Peyer's patch (tissue), 4 donors: ENCODE measurements around the gene TEKTIP1. TPM values are rescaled to one million over a fixed set of nuclear protein-coding genes. Genes with fewer than 3 reads are reported as not detected.

Experiments used
- DNase-seq, 3 donors: peaks; one replicate each; pipeline ENCODE4 v3.0.0-alpha.2; 2017 to 2019
- H3K27ac ChIP-seq, 4 donors: fragments of 200-600 bp; sonication (generic); one replicate each; pipeline ENCODE4 v1.5.1; 2016 to 2019
- H3K27me3 ChIP-seq, 2 donors: fragments of 200-600 bp; sonication (generic); one replicate each; pipeline ENCODE4 v1.5.1; 2019
- H3K36me3 ChIP-seq, 3 donors: fragments of 200-600 bp; sonication (generic); one replicate each; pipeline ENCODE4 v1.5.1; 2016 to 2019
- H3K4me1 ChIP-seq, 4 donors: fragments of 200-600 bp; sonication (generic); one replicate each; pipeline ENCODE4 v1.5.1; 2016 to 2019
- H3K4me3 ChIP-seq, 4 donors: fragments of 200-600 bp; sonication (generic); 1 replicate in 3 of 4; 2 replicates in 1 of 4; pipeline ENCODE4 v1.5.1; 2016 to 2019; ENCODE audit warnings: mild to moderate bottlenecking in 1 of 4
- H3K9me3 ChIP-seq, 4 donors: fragments of 200-600 bp; sonication (generic); one replicate each; pipeline ENCODE4 v1.5.1; 2016 to 2019; ENCODE audit warnings: mild to moderate bottlenecking in 1 of 4
- POLR2A ChIP-seq, 2 donors: fragments of 450-650 bp; IDR thresholded peaks; one replicate each; pipeline ENCODE4 v1.5.1; 2017; ENCODE audit warnings: antibody characterized with exemption in 2 of 2, mild to moderate bottlenecking in 2 of 2, moderate library complexity in 2 of 2
- total RNA-seq, 4 donors: library from RNA; depleted of rRNA; stranded (reverse); fragments of >200 nt; gene quantifications; one replicate each; pipeline ENCODE4 v1.1.0, GENCODE V29; 2016
- TF ChIP-seq, protein P1 (sequence below), 6 experiments: fragments of 450-650 bp in 4 of 6; fragments of 200-600 bp in 2 of 6; sonication (generic) in 1 of 6; IDR thresholded peaks; one replicate each; pipeline ENCODE4 v1.5.1; 2017 to 2019; ENCODE audit warnings: antibody characterized with exemption in 6 of 6, mild to moderate bottlenecking in 3 of 6, moderate library complexity in 1 of 6

The TEKTIP1 gene
- total RNA-seq, 4 donors from 2014 or later: 1.8 to 11.1 (median 2.4) TPM; not detected in 1

DNA sequence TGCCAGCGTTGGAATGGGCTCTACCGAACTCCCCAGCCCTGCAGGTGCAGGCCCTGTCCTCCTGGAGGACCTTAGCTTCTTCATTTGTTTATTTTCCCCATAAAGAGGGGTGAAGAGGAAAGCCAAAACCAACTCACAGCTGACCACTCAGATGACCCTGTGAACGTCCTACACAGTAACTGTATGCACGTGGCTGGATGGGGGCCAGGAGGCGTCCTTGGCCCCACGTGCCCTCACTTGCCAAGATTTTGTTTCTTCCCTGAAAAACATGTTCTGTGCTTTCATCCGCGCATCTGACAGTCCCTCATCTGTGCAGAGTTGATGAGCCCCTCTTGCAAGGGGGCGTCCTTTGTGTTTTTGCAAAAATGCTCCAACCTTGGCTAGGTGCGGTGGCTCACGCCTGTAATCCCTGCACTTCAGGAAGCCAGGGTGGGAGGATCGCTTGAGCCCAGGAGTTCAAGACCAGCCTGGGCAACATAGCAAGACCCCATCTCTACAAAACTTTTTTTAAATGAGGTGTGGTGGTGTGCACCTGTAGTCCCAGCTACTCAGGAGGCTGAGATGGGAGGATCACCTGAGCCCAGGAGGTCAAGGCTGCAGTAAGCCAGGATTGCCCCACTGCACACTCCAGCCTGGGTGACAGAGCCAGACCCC, 5.3 kb upstream of the TEKTIP1 start:
- TF ChIP-seq, protein P1, sequence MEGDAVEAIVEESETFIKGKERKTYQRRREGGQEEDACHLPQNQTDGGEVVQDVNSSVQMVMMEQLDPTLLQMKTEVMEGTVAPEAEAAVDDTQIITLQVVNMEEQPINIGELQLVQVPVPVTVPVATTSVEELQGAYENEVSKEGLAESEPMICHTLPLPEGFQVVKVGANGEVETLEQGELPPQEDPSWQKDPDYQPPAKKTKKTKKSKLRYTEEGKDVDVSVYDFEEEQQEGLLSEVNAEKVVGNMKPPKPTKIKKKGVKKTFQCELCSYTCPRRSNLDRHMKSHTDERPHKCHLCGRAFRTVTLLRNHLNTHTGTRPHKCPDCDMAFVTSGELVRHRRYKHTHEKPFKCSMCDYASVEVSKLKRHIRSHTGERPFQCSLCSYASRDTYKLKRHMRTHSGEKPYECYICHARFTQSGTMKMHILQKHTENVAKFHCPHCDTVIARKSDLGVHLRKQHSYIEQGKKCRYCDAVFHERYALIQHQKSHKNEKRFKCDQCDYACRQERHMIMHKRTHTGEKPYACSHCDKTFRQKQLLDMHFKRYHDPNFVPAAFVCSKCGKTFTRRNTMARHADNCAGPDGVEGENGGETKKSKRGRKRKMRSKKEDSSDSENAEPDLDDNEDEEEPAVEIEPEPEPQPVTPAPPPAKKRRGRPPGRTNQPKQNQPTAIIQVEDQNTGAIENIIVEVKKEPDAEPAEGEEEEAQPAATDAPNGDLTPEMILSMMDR (IDR thresholded peaks at IDR 0.05): no peak
- no peak for TF ChIP-seq POLR2A (IDR thresholded peaks at IDR 0.05)
- DNase-seq: no peak
- Histone ChIP-seq H3K4me1 (no peaks in the 10 kb centered on the region), H3K27me3 (no peaks in the 10 kb centered on the region), H3K4me3 (no peak overlapping the region), H3K9me3 (no peaks in the 10 kb centered on the region), H3K27ac (no peak overlapping the region), H3K36me3 (peaks cover 0 to 59% (median 0%) of the 10 kb centered on the region in 3 donors)

DNA sequence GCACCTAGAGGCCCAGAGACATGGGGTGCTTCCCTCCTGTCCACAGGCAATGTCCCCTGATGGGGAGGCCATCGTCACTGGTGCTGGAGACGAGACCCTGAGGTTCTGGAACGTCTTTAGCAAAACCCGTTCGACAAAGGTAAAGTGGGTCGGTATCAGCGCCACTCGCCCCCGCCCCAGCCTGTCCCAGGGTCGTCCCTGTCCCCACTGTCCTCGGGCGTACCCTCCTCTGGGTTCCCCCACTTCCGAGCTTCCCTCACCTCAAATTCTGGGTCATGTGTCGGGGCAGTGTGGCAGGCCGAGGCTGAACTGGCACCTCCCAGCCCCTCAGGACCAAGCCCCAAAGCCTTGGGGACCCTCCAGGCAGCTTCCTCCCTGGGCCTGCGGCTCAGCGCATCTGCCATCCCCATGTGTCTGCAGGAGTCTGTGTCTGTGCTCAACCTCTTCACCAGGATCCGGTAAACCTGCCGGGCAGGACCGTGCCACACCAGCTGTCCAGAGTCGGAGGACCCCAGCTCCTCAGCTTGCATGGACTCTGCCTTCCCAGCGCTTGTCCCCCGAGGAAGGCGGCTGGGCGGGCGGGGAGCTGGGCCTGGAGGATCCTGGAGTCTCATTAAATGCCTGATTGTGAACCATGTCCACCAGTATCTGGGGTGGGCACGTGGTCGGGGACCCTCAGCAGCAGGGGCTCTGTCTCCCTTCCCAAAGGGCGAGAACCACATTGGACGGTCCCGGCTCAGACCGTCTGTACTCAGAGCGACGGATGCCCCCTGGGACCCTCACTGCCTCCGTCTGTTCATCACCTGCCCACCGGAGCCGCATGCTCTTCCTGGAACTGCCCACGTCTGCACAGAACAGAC, 4.4 kb upstream of the TEKTIP1 start:
- no peak for DNase-seq
- no peak overlapping the region for H3K27ac ChIP-seq
- H3K4me3 ChIP-seq: no peak overlapping the region
- H3K36me3 ChIP-seq: peaks cover 0 to 59% (median 0%) of the 10 kb centered on the region in 3 donors
- no peaks in the 10 kb centered on the region for H3K27me3 ChIP-seq
- H3K9me3 ChIP-seq: no peaks in the 10 kb centered on the region
- no peak for TF ChIP-seq POLR2A (IDR thresholded peaks at IDR 0.05)
- TF ChIP-seq, protein P1 (IDR thresholded peaks at IDR 0.05): no peak
- no peaks in the 10 kb centered on the region for H3K4me1 ChIP-seq

DNA sequence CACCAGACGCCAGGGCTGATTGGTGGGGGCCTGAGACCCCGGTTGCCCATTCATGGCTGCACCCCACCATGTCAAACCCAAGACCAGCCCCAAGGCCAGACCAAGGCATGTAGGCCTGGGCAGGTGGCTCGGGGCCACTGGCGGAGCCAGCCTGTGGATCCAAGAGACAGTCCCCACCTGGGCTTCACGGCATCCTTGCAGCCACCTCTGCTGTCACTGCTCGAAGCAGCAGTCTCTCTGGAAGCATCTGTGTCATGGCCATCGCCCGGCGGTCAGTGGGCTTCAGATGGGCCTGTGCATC, 3.8 kb upstream of the TEKTIP1 start:
- no peak for DNase-seq
- no peak overlapping the region for H3K4me3 ChIP-seq
- H3K9me3 ChIP-seq: no peaks in the 10 kb centered on the region
- no peak for TF ChIP-seq POLR2A (IDR thresholded peaks at IDR 0.05)
- TF ChIP-seq, protein P1 (IDR thresholded peaks at IDR 0.05): no peak
- H3K27ac ChIP-seq: no peak overlapping the region
- H3K4me1 ChIP-seq: no peaks in the 10 kb centered on the region
- peaks cover 0 to 59% (median 0%) of the 10 kb centered on the region in 3 donors for H3K36me3 ChIP-seq
- no peaks in the 10 kb centered on the region for H3K27me3 ChIP-seq

DNA sequence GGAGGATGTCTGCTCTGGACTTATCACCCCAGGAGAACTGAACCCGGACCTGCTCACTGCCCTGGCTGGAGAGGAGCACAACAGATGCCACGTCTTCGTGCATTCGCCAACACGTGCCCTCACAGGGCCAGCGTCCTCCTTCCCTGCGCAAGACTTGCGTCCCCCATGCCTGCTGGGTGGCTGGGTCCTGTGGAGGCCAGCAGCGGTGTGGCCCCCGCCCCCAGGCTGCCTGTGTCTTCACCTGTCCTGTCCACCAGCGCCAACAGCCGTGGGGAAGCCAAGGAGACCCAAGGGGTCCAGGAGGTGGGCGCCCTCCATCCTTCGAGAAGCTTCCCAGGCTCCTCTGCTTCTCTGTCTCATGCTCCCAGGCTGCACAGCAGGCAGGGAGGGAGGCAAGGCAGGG, 3.4 kb upstream of the TEKTIP1 start:
- no peak overlapping the region for H3K4me3 ChIP-seq
- no peak overlapping the region for H3K27ac ChIP-seq
- no peaks in the 10 kb centered on the region for H3K4me1 ChIP-seq
- no peak for DNase-seq
- TF ChIP-seq, protein P1 (IDR thresholded peaks at IDR 0.05): no peak
- TF ChIP-seq POLR2A (IDR thresholded peaks at IDR 0.05): no peak
- no peaks in the 10 kb centered on the region for H3K9me3 ChIP-seq
- H3K27me3 ChIP-seq: no peaks in the 10 kb centered on the region
- peaks cover 0 to 58% (median 0%) of the 10 kb centered on the region in 3 donors for H3K36me3 ChIP-seq

DNA sequence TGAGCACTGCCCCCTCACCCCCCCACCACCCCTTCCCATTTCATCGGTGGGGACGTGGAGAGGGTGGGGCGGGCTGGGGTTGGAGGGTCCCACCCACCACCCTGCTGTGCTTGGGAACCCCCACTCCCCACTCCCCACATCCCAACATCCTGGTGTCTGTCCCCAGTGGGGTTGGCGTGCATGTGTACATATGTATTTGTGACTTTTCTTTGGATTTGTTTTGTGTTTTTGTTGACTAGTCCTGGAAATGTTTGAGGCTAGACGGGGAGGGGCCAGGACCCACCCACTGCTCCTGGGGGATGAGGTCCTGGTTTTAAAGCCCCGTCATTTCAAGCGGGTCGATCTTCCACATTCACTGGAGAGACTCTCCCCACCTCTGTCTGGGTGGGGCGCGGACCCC, 3.0 kb upstream of the TEKTIP1 start:
- TF ChIP-seq, protein P1 (IDR thresholded peaks at IDR 0.05): no peak
- no peak for TF ChIP-seq POLR2A (IDR thresholded peaks at IDR 0.05)
- Histone ChIP-seq H3K27me3 (no peaks in the 10 kb centered on the region), H3K27ac (no peak overlapping the region), H3K4me1 (no peaks in the 10 kb centered on the region), H3K9me3 (no peaks in the 10 kb centered on the region), H3K36me3 (peaks cover 0 to 54% (median 0%) of the 10 kb centered on the region in 3 donors), H3K4me3 (no peak overlapping the region)
- no peak for DNase-seq
